ENCODE measurements around the gene KCNQ4. TPM values are rescaled to one million over a fixed set of nuclear protein-coding genes. Genes with fewer than 3 reads are reported as not detected.

The KCNQ4 gene
- polyA plus RNA-seq, 1 donor from 2014 or later, result not detected

DNA sequence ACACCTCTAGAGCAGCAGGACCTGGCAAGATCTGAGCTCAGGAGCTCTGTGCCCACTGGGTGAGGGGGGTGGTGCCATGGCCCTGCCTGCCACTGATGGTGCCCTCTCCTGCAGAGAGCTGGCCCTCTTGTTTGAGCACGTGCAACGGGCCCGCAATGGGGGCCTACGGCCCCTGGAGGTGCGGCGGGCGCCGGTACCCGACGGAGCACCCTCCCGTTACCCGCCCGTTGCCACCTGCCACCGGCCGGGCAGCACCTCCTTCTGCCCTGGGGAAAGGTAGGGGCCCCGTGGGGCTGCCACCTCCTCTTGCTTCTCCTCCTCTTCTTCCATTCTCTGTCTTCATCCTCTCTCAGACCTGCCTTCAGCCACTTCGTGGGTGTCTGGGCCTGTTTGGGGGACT lies 40.4 kb downstream of the KCNQ4 start:
- no peaks in the 10 kb centered on the region for H3F3A ChIP-seq (ENCODE audit: insufficient read depth, low read length, poor library complexity, severe bottlenecking)
- no peak for TF ChIP-seq POLR2AphosphoS5 (IDR thresholded peaks at IDR 0.05)
- no peak for TF ChIP-seq EP300 (conservative IDR thresholded peaks at IDR 0.05; ENCODE audit: poor library complexity, severe bottlenecking)
- no peak for TF ChIP-seq SMC3 (conservative IDR thresholded peaks at IDR 0.05; ENCODE audit: poor library complexity)
- TF ChIP-seq TAF1 (IDR thresholded peaks at IDR 0.05; ENCODE audit: low read depth), result no peak
- TF ChIP-seq RAD21 (conservative IDR thresholded peaks at IDR 0.05), result no peak
- TF ChIP-seq, protein P1, sequence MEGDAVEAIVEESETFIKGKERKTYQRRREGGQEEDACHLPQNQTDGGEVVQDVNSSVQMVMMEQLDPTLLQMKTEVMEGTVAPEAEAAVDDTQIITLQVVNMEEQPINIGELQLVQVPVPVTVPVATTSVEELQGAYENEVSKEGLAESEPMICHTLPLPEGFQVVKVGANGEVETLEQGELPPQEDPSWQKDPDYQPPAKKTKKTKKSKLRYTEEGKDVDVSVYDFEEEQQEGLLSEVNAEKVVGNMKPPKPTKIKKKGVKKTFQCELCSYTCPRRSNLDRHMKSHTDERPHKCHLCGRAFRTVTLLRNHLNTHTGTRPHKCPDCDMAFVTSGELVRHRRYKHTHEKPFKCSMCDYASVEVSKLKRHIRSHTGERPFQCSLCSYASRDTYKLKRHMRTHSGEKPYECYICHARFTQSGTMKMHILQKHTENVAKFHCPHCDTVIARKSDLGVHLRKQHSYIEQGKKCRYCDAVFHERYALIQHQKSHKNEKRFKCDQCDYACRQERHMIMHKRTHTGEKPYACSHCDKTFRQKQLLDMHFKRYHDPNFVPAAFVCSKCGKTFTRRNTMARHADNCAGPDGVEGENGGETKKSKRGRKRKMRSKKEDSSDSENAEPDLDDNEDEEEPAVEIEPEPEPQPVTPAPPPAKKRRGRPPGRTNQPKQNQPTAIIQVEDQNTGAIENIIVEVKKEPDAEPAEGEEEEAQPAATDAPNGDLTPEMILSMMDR (IDR thresholded peaks at IDR 0.05; ENCODE audit: poor library complexity, severe bottlenecking), result no peak
- no peak for TF ChIP-seq MXI1 (conservative IDR thresholded peaks at IDR 0.05; ENCODE audit: poor library complexity, severe bottlenecking)
- TF ChIP-seq, protein P2, sequence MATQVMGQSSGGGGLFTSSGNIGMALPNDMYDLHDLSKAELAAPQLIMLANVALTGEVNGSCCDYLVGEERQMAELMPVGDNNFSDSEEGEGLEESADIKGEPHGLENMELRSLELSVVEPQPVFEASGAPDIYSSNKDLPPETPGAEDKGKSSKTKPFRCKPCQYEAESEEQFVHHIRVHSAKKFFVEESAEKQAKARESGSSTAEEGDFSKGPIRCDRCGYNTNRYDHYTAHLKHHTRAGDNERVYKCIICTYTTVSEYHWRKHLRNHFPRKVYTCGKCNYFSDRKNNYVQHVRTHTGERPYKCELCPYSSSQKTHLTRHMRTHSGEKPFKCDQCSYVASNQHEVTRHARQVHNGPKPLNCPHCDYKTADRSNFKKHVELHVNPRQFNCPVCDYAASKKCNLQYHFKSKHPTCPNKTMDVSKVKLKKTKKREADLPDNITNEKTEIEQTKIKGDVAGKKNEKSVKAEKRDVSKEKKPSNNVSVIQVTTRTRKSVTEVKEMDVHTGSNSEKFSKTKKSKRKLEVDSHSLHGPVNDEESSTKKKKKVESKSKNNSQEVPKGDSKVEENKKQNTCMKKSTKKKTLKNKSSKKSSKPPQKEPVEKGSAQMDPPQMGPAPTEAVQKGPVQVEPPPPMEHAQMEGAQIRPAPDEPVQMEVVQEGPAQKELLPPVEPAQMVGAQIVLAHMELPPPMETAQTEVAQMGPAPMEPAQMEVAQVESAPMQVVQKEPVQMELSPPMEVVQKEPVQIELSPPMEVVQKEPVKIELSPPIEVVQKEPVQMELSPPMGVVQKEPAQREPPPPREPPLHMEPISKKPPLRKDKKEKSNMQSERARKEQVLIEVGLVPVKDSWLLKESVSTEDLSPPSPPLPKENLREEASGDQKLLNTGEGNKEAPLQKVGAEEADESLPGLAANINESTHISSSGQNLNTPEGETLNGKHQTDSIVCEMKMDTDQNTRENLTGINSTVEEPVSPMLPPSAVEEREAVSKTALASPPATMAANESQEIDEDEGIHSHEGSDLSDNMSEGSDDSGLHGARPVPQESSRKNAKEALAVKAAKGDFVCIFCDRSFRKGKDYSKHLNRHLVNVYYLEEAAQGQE (IDR thresholded peaks at IDR 0.05; ENCODE audit: borderline replicate concordance), result no peak
- no peak for TF ChIP-seq EZH2 (IDR thresholded peaks at IDR 0.05; ENCODE audit: borderline replicate concordance, insufficient read depth, low read length, poor library complexity, severe bottlenecking)
- no peaks in the 10 kb centered on the region for H4K20me1 ChIP-seq (ENCODE audit: insufficient read depth)
- no peak overlapping the region for H3K27ac ChIP-seq (ENCODE audit: low read length)
- H3K36me3 ChIP-seq (ENCODE audit: insufficient read depth, low read length), result no peaks in the 10 kb centered on the region
- H3K9ac ChIP-seq (ENCODE audit: low read length), result no peak overlapping the region
- H3K4me2 ChIP-seq (ENCODE audit: low read length), result no peak overlapping the region
- H3K9me2 ChIP-seq (ENCODE audit: insufficient read depth, low read length), result no peaks in the 10 kb centered on the region
- H3K27me3 ChIP-seq (ENCODE audit: insufficient read depth, low read depth, low read length), result no peaks in the 10 kb centered on the region
- no peaks in the 10 kb centered on the region for H3K79me2 ChIP-seq (replicated peaks; ENCODE audit: insufficient read depth, low read length)
- H3K4me3 ChIP-seq (ENCODE audit: low read length), result no peak overlapping the region
- H3K9me3 ChIP-seq (ENCODE audit: low read length), result no peaks in the 10 kb centered on the region
- H2AFZ ChIP-seq (ENCODE audit: low read depth, low read length), result no peak overlapping the region

DNA sequence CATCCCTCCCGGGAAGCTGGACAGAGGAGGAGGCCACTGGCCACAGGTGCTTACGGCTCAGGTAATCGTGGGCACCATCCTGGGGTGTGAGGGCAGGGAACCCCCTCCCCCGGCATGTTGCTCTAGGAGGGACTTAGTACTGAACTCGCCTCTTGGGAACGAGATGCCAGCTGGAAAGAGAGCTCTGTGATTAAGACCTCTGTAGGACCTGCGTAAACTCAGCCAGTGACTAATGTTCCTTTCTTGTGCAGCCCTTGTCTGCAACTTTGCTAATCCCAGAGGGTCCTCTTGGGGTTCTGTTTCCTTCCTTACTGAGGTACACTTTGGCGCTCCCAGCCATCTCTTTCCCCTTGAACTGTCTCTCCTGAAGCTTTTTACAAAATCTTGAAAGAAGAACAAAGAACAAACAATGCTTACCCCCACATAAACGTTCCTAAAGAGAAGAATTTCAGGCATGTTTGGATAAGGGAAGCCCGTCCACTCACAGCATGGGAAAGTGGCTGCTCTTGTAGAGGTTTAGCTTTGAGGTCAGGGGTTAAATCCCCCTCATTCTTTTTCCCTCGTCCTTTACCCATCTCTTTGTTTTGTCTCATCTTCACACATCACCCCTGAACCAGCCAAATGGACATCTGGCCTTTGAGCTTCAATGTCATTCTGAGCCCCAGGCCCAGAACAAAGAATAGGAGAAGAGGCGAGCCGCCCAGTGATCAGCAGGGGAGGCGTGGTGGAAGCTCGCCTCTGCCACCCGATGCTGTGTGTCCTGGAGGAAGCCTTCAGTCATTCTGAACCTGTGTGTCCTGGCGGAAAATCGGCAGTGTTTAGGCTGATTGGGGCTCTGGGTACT lies 41.2 kb downstream of the KCNQ4 start:
- TF ChIP-seq, protein P1 (IDR thresholded peaks at IDR 0.05; ENCODE audit: poor library complexity, severe bottlenecking), result no peak
- TF ChIP-seq EP300 (conservative IDR thresholded peaks at IDR 0.05; ENCODE audit: poor library complexity, severe bottlenecking), result no peak
- TF ChIP-seq, protein P2 (IDR thresholded peaks at IDR 0.05; ENCODE audit: borderline replicate concordance), result no peak
- TF ChIP-seq MXI1 (conservative IDR thresholded peaks at IDR 0.05; ENCODE audit: poor library complexity, severe bottlenecking), result no peak
- no peak for TF ChIP-seq RAD21 (conservative IDR thresholded peaks at IDR 0.05)
- no peak for TF ChIP-seq SMC3 (conservative IDR thresholded peaks at IDR 0.05; ENCODE audit: poor library complexity)
- no peak for TF ChIP-seq EZH2 (IDR thresholded peaks at IDR 0.05; ENCODE audit: borderline replicate concordance, insufficient read depth, low read length, poor library complexity, severe bottlenecking)
- TF ChIP-seq POLR2AphosphoS5 (IDR thresholded peaks at IDR 0.05), result no peak
- TF ChIP-seq TAF1 (IDR thresholded peaks at IDR 0.05; ENCODE audit: low read depth), result no peak
- Histone ChIP-seq H3K79me2 (replicated peaks; ENCODE audit: insufficient read depth, low read length) (no peaks in the 10 kb centered on the region), H2AFZ (ENCODE audit: low read depth, low read length) (no peak overlapping the region)

More for the DNA sequence above, 41.2 kb downstream of the KCNQ4 start:
- no peak overlapping the region for H3K4me2 ChIP-seq (ENCODE audit: low read length)
- H3K27me3 ChIP-seq (ENCODE audit: insufficient read depth, low read depth, low read length), result no peaks in the 10 kb centered on the region
- no peak overlapping the region for H3K4me3 ChIP-seq (ENCODE audit: low read length)
- H3K9me2 ChIP-seq (ENCODE audit: insufficient read depth, low read length), result no peaks in the 10 kb centered on the region
- H3K27ac ChIP-seq (ENCODE audit: low read length), result no peak overlapping the region
- H3K9ac ChIP-seq (ENCODE audit: low read length), result no peak overlapping the region
- no peaks in the 10 kb centered on the region for H3K36me3 ChIP-seq (ENCODE audit: insufficient read depth, low read length)
- H4K20me1 ChIP-seq (ENCODE audit: insufficient read depth), result no peaks in the 10 kb centered on the region
- H3F3A ChIP-seq (ENCODE audit: insufficient read depth, low read length, poor library complexity, severe bottlenecking), result no peaks in the 10 kb centered on the region
- no peaks in the 10 kb centered on the region for H3K9me3 ChIP-seq (ENCODE audit: low read length)
